ENCODE results near the gene DCLRE1B. TPM values are rescaled to one million over a fixed set of nuclear protein-coding genes. Genes with fewer than 3 reads are reported as not detected.

The DCLRE1B gene
- total RNA-seq, 1 donor from 2014 or later, result 1.9 TPM

- H3K4me1 ChIP-seq, result no peaks in the 10 kb centered on the region
- H3K27ac ChIP-seq, result no peak overlapping the region
- no peak overlapping the region for H3K4me3 ChIP-seq
- intact Hi-C loops (cut with DNase I), result no loop called here
- TF ChIP-seq CTCF (IDR thresholded peaks at IDR 0.05), result no peak
- no peaks in the 10 kb centered on the region for H3K27me3 ChIP-seq
- peaks cover 3 to 23% of the 10 kb centered on the region in 2 donors for H3K36me3 ChIP-seq
- H3K9me3 ChIP-seq, result no peaks in the 10 kb centered on the region
- no peak for DNase-seq (ENCODE audit: low spot score in 2 of 2)
These were observed 35.5 kb downstream of the DCLRE1B start for GRCh38 chr1:113940365-113941244.

DNA sequence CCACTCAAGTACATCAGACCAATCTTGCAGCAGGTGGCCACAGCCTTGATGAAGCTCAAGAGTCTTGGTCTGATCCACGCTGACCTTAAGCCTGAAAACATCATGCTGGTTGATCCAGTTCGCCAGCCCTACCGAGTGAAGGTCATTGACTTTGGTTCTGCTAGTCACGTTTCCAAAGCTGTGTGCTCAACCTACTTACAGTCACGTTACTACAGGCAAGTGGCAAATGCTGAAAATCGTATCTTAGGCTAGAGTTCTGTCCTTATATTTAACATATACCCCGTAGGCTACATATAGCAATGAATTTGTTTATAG, 36.1 kb downstream of the DCLRE1B start:
- Histone ChIP-seq H3K27ac (no peak overlapping the region), H3K4me1 (peaks cover 0 to 3% of the 10 kb centered on the region in 2 donors), H3K27me3 (no peaks in the 10 kb centered on the region), H3K36me3 (peaks cover 3 to 23% of the 10 kb centered on the region in 2 donors), H3K9me3 (no peaks in the 10 kb centered on the region), H3K4me3 (no peak overlapping the region)
- intact Hi-C loops (cut with DNase I), result no loop called here
- no peak for DNase-seq (ENCODE audit: low spot score in 2 of 2)
- no peak for TF ChIP-seq CTCF (IDR thresholded peaks at IDR 0.05)

GRCh38 chr1:113942527-113942926, 37.4 kb downstream of the DCLRE1B start:
- H3K4me3 ChIP-seq, result no peak overlapping the region
- no peaks in the 10 kb centered on the region for H3K9me3 ChIP-seq
- no peak for DNase-seq (ENCODE audit: low spot score in 2 of 2)
- no peak overlapping the region for H3K27ac ChIP-seq
- intact Hi-C loops (cut with DNase I), result no loop called here
- H3K36me3 ChIP-seq, result peaks cover 3 to 23% of the 10 kb centered on the region in 2 donors
- H3K4me1 ChIP-seq, result peaks cover 4 to 11% of the 10 kb centered on the region in 2 donors
- no peak for TF ChIP-seq CTCF (IDR thresholded peaks at IDR 0.05)
- no peaks in the 10 kb centered on the region for H3K27me3 ChIP-seq

GRCh38 chr1:113943028-113943811, 38.1 kb downstream of the DCLRE1B start:
- Histone ChIP-seq H3K27ac (no peak overlapping the region), H3K4me1 (peaks cover 4 to 13% of the 10 kb centered on the region in 2 donors), H3K4me3 (no peak overlapping the region), H3K27me3 (no peaks in the 10 kb centered on the region), H3K9me3 (no peaks in the 10 kb centered on the region), H3K36me3 (peaks cover 3 to 23% of the 10 kb centered on the region in 2 donors)
- DNase-seq (ENCODE audit: low spot score in 2 of 2), result no peak
- intact Hi-C loops (cut with DNase I), result no loop called here
- no peak for TF ChIP-seq CTCF (IDR thresholded peaks at IDR 0.05)

DNA sequence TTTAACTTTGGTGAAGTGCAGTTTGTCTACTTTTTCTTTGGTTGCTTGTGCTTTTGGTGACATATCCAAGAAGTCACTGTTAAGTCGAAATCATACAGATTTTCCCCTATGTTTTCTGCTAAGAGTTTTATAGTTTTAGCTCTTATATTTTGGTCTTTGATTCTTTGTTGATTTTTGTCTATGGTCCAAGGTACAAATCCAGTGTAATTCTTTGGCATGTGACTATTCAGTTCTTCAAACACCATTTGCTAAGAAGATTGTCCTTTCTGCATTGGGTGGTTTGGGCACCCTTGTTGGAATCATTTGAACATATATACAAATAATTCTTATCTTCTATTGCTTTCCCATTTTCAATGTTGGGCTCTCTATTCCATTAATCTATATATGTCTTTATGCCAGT, 40.2 kb downstream of the DCLRE1B start:
- intact Hi-C loops (cut with DNase I), result no loop called here
- H3K27ac ChIP-seq, result no peak overlapping the region
- H3K36me3 ChIP-seq, result peaks cover 3 to 23% of the 10 kb centered on the region in 2 donors
- peaks cover 4 to 28% of the 10 kb centered on the region in 2 donors for H3K4me1 ChIP-seq
- H3K4me3 ChIP-seq, result no peak overlapping the region
- TF ChIP-seq CTCF (IDR thresholded peaks at IDR 0.05), result no peak
- no peaks in the 10 kb centered on the region for H3K27me3 ChIP-seq
- H3K9me3 ChIP-seq, result no peaks in the 10 kb centered on the region
- no peak for DNase-seq (ENCODE audit: low spot score in 2 of 2)

All from ascending aorta (tissue), 2 donors.